22Rv1 (cell line): ENCODE data around the gene SALL1.

Experiments
- H3K27ac ChIP-seq: fragments of 450-650 bp; 2 replicates; pipeline ENCODE4 v1.5.1; 2017
- CTCF ChIP-seq: fragments of 450-650 bp; IDR thresholded peaks from 2 replicates; pipeline ENCODE4 v1.5.1; 2017; ENCODE audit warnings: mild to moderate bottlenecking
- ZFX ChIP-seq: fragments of 450-650 bp; IDR thresholded peaks from 2 replicates; pipeline ENCODE4 v1.6.1; 2017; ENCODE audit warnings: antibody characterized with exemption, borderline replicate concordance

Gene SALL1

GRCh38 chr16:51180719-51181502 lies 29.8 kb upstream of the SALL1 start:
- TF ChIP-seq CTCF (no peak), ZFX (no peak)

GRCh38 chr16:51175081-51175480 lies 24.0 kb upstream of the SALL1 start:
- no peak overlapping the region for H3K27ac ChIP-seq
- TF ChIP-seq CTCF, result no peak
- TF ChIP-seq ZFX, result no peak

More at GRCh38 chr16:51180719-51181502, 29.8 kb upstream of the SALL1 start:
- H3K27ac ChIP-seq, result no peak overlapping the region

GRCh38 chr16:51172368-51172767 lies 21.3 kb upstream of the SALL1 start:
- H3K27ac ChIP-seq, result no peak overlapping the region
- TF ChIP-seq ZFX, result no peak
- TF ChIP-seq CTCF, result no peak

- no peak overlapping the region for H3K27ac ChIP-seq
- TF ChIP-seq CTCF, result no peak
- TF ChIP-seq ZFX, result no peak
Measured at GRCh38 chr16:51168755-51169154, 17.7 kb upstream of the SALL1 start.

- no peak overlapping the region for H3K27ac ChIP-seq
- no peak for TF ChIP-seq ZFX
- TF ChIP-seq CTCF, result no peak
Measured at GRCh38 chr16:51167170-51167895, 16.3 kb upstream of the SALL1 start.

- TF ChIP-seq CTCF, result no peak
- no peak for TF ChIP-seq ZFX
- no peak overlapping the region for H3K27ac ChIP-seq
Measured at GRCh38 chr16:51166541-51166940, 15.5 kb upstream of the SALL1 start.

- H3K27ac ChIP-seq, result no peak overlapping the region
- no peak for TF ChIP-seq CTCF
- no peak for TF ChIP-seq ZFX
Measured at GRCh38 chr16:51166091-51166490, 15.0 kb upstream of the SALL1 start.
